ENCODE measurements around the gene CD69.

CD69 gene

GRCh38 chr12:9786726-9787717 is 26.3 kb upstream of the CD69 start:
- Histone ChIP-seq H3K27me3 (ENCODE audit: control insufficient read depth in 1 of 2, insufficient read depth in 1 of 2, low read length in 2 of 2) (no peaks in the 10 kb centered on the region), H3K4me3 (ENCODE audit: insufficient read depth in 1 of 2, low read depth in 1 of 2, low read length in 2 of 2) (no peak overlapping the region), H2BK5ac (ENCODE audit: low read depth, low read length, poor library complexity, severe bottlenecking) (no peak overlapping the region), H3K9ac (ENCODE audit: low read length) (no peak overlapping the region), H3K9me3 (ENCODE audit: control insufficient read depth, low read length) (peaks cover 4% of the 10 kb centered on the region), H2BK120ac (ENCODE audit: low read depth, low read length) (no peak overlapping the region), H3K4me2 (ENCODE audit: low read length, poor library complexity, severe bottlenecking) (no peak overlapping the region), H3K4me1 (ENCODE audit: control insufficient read depth, insufficient read depth, low read depth, low read length) (no peaks in the 10 kb centered on the region), H3K27ac (ENCODE audit: low read length, poor library complexity, severe bottlenecking) (no peak overlapping the region), H2BK12ac (ENCODE audit: low read length in 2 of 2) (peak overlapping the region in 1 of 2 experiments; percentile 34), H3K14ac (ENCODE audit: low read length in 2 of 2) (no peak overlapping the region), H3K4ac (ENCODE audit: low read depth in 1 of 2, low read length in 2 of 2) (no peak overlapping the region), H3K36me3 (ENCODE audit: control insufficient read depth in 1 of 2, insufficient read depth in 2 of 2, low read depth in 1 of 2, low read length in 2 of 2) (no peaks in the 10 kb centered on the region), H2BK15ac (ENCODE audit: low read depth, poor library complexity, severe bottlenecking) (no peak overlapping the region), H2AFZ (ENCODE audit: low read depth, low read length) (no peak overlapping the region), H3K23ac (ENCODE audit: low read length in 2 of 2) (no peak overlapping the region), H2AK5ac (ENCODE audit: low read length, severe bottlenecking) (no peak overlapping the region), H3K79me1 (replicated peaks; ENCODE audit: low read length, poor library complexity, severe bottlenecking) (no peaks in the 10 kb centered on the region), H3K18ac (ENCODE audit: low read depth in 1 of 2, low read length in 2 of 2) (no peak overlapping the region), H4K8ac (ENCODE audit: low read length) (no peak overlapping the region), H4K91ac (ENCODE audit: low read length) (no peak overlapping the region)
- 90% methylated on average over 2 of the region's 6 CpGs for WGBS
- DNase-seq, result no peak

DNA sequence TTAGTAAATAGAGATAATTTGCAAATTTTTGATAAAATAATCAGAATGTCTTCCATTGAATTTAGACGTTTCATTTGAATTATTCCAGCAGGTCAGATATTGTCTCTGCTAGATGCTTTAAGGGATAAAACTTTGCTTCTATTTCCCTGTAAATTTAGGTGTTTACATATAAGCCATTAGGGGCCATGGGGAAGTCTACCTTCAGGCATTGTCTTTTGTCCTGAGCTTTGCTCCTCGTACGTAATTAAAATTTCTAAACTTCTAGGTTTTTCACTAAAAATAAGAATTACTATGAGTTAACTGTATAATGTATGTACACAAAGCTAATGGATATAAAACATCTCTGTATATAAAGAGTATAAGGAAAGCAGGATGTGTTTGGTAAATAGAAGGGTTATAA is 24.1 kb upstream of the CD69 start:
- no peak overlapping the region for H3K27ac ChIP-seq (ENCODE audit: low read length, poor library complexity, severe bottlenecking)
- WGBS, result no CpG with 5 or more reads among the region's 3 CpGs
- H3K4ac ChIP-seq (ENCODE audit: low read depth in 1 of 2, low read length in 2 of 2), result no peak overlapping the region

GRCh38 chr12:9784326-9784725 is 23.6 kb upstream of the CD69 start:
- Histone ChIP-seq H3K23ac (ENCODE audit: low read length in 2 of 2) (no peak overlapping the region), H3K4me2 (ENCODE audit: low read length, poor library complexity, severe bottlenecking) (no peak overlapping the region)
- WGBS, result 100% methylated on average over 1 of the region's 2 CpGs

More for the DNA sequence above, 24.1 kb upstream of the CD69 start:
- no peak overlapping the region for H2BK5ac ChIP-seq (ENCODE audit: low read depth, low read length, poor library complexity, severe bottlenecking)
- no peak overlapping the region for H4K8ac ChIP-seq (ENCODE audit: low read length)
- no peak overlapping the region for H3K9ac ChIP-seq (ENCODE audit: low read length)
- H2BK12ac ChIP-seq (ENCODE audit: low read length in 2 of 2), result no peak overlapping the region
- H2AFZ ChIP-seq (ENCODE audit: low read depth, low read length), result no peak overlapping the region
- peaks cover 3% of the 10 kb centered on the region for H3K9me3 ChIP-seq (ENCODE audit: control insufficient read depth, low read length)
- no peak overlapping the region for H4K91ac ChIP-seq (ENCODE audit: low read length)
- no peak for DNase-seq
- H3K4me2 ChIP-seq (ENCODE audit: low read length, poor library complexity, severe bottlenecking), result no peak overlapping the region
- H3K4me3 ChIP-seq (ENCODE audit: insufficient read depth in 1 of 2, low read depth in 1 of 2, low read length in 2 of 2), result no peak overlapping the region
- H2BK15ac ChIP-seq (ENCODE audit: low read depth, poor library complexity, severe bottlenecking), result no peak overlapping the region
- H3K18ac ChIP-seq (ENCODE audit: low read depth in 1 of 2, low read length in 2 of 2), result no peak overlapping the region
- no peaks in the 10 kb centered on the region for H3K79me1 ChIP-seq (replicated peaks; ENCODE audit: low read length, poor library complexity, severe bottlenecking)
- no peak overlapping the region for H2AK5ac ChIP-seq (ENCODE audit: low read length, severe bottlenecking)
- H3K36me3 ChIP-seq (ENCODE audit: control insufficient read depth in 1 of 2, insufficient read depth in 2 of 2, low read depth in 1 of 2, low read length in 2 of 2), result no peaks in the 10 kb centered on the region
- no peak overlapping the region for H3K14ac ChIP-seq (ENCODE audit: low read length in 2 of 2)
- no peaks in the 10 kb centered on the region for H3K27me3 ChIP-seq (ENCODE audit: control insufficient read depth in 1 of 2, insufficient read depth in 1 of 2, low read length in 2 of 2)
- no peaks in the 10 kb centered on the region for H3K4me1 ChIP-seq (ENCODE audit: control insufficient read depth, insufficient read depth, low read depth, low read length)
- H3K23ac ChIP-seq (ENCODE audit: low read length in 2 of 2), result no peak overlapping the region
- H2BK120ac ChIP-seq (ENCODE audit: low read depth, low read length), result no peak overlapping the region

GRCh38 chr12:9782547-9783382 is 22.1 kb upstream of the CD69 start:
- Histone ChIP-seq H3K9ac (ENCODE audit: low read length) (no peak overlapping the region), H3K79me1 (replicated peaks; ENCODE audit: low read length, poor library complexity, severe bottlenecking) (no peaks in the 10 kb centered on the region), H2BK12ac (ENCODE audit: low read length in 2 of 2) (no peak overlapping the region), H3K4ac (ENCODE audit: low read depth in 1 of 2, low read length in 2 of 2) (no peak overlapping the region), H4K8ac (ENCODE audit: low read length) (peak overlapping the region; percentile 29), H3K27me3 (ENCODE audit: control insufficient read depth in 1 of 2, insufficient read depth in 1 of 2, low read length in 2 of 2) (no peaks in the 10 kb centered on the region), H3K36me3 (ENCODE audit: control insufficient read depth in 1 of 2, insufficient read depth in 2 of 2, low read depth in 1 of 2, low read length in 2 of 2) (no peaks in the 10 kb centered on the region), H3K27ac (ENCODE audit: low read length, poor library complexity, severe bottlenecking) (no peak overlapping the region), H2BK15ac (ENCODE audit: low read depth, poor library complexity, severe bottlenecking) (no peak overlapping the region), H3K4me1 (ENCODE audit: control insufficient read depth, insufficient read depth, low read depth, low read length) (no peaks in the 10 kb centered on the region), H2AFZ (ENCODE audit: low read depth, low read length) (no peak overlapping the region), H2BK5ac (ENCODE audit: low read depth, low read length, poor library complexity, severe bottlenecking) (no peak overlapping the region), H3K23ac (ENCODE audit: low read length in 2 of 2) (no peak overlapping the region), H2AK5ac (ENCODE audit: low read length, severe bottlenecking) (no peak overlapping the region), H3K9me3 (ENCODE audit: control insufficient read depth, low read length) (no peaks in the 10 kb centered on the region), H2BK120ac (ENCODE audit: low read depth, low read length) (no peak overlapping the region), H3K18ac (ENCODE audit: low read depth in 1 of 2, low read length in 2 of 2) (peak overlapping the region in 1 of 2 experiments; percentile 40), H3K14ac (ENCODE audit: low read length in 2 of 2) (no peak overlapping the region), H3K4me3 (ENCODE audit: insufficient read depth in 1 of 2, low read depth in 1 of 2, low read length in 2 of 2) (no peak overlapping the region), H3K4me2 (ENCODE audit: low read length, poor library complexity, severe bottlenecking) (no peak overlapping the region), H4K91ac (ENCODE audit: low read length) (no peak overlapping the region)
- no peak for DNase-seq
- 54% methylated on average over 6 of the region's 7 CpGs for WGBS

More at GRCh38 chr12:9784326-9784725, 23.6 kb upstream of the CD69 start:
- Histone ChIP-seq H3K27me3 (ENCODE audit: control insufficient read depth in 1 of 2, insufficient read depth in 1 of 2, low read length in 2 of 2) (no peaks in the 10 kb centered on the region), H4K91ac (ENCODE audit: low read length) (no peak overlapping the region), H2BK15ac (ENCODE audit: low read depth, poor library complexity, severe bottlenecking) (no peak overlapping the region), H2BK120ac (ENCODE audit: low read depth, low read length) (no peak overlapping the region), H3K4ac (ENCODE audit: low read depth in 1 of 2, low read length in 2 of 2) (no peak overlapping the region), H3K27ac (ENCODE audit: low read length, poor library complexity, severe bottlenecking) (no peak overlapping the region), H3K9me3 (ENCODE audit: control insufficient read depth, low read length) (no peaks in the 10 kb centered on the region), H3K79me1 (replicated peaks; ENCODE audit: low read length, poor library complexity, severe bottlenecking) (no peaks in the 10 kb centered on the region), H2AK5ac (ENCODE audit: low read length, severe bottlenecking) (no peak overlapping the region), H3K14ac (ENCODE audit: low read length in 2 of 2) (no peak overlapping the region), H3K36me3 (ENCODE audit: control insufficient read depth in 1 of 2, insufficient read depth in 2 of 2, low read depth in 1 of 2, low read length in 2 of 2) (no peaks in the 10 kb centered on the region), H4K8ac (ENCODE audit: low read length) (no peak overlapping the region), H2AFZ (ENCODE audit: low read depth, low read length) (no peak overlapping the region), H3K4me3 (ENCODE audit: insufficient read depth in 1 of 2, low read depth in 1 of 2, low read length in 2 of 2) (no peak overlapping the region), H2BK5ac (ENCODE audit: low read depth, low read length, poor library complexity, severe bottlenecking) (no peak overlapping the region), H2BK12ac (ENCODE audit: low read length in 2 of 2) (no peak overlapping the region), H3K4me1 (ENCODE audit: control insufficient read depth, insufficient read depth, low read depth, low read length) (no peaks in the 10 kb centered on the region), H3K18ac (ENCODE audit: low read depth in 1 of 2, low read length in 2 of 2) (no peak overlapping the region), H3K9ac (ENCODE audit: low read length) (no peak overlapping the region)
- no peak for DNase-seq

All from mesenchymal stem cell (in vitro differentiated cells and primary cell).